GM10248 (cell line): Measurements from ENCODE around the gene ATP6V0A4.

Experiments used
- CTCF ChIA-PET: fragments of 300-600 bp; sonication (Branson Sonifier 250); formaldehyde crosslinking; extraction: SDS; loops from one replicate; lab custom pipeline; 2021; ENCODE audit warnings: antibody characterized with exemption; lab: Yijun Ruan, JAX
- POLR2A ChIA-PET: fragments of 350-650 bp; sonication (Branson Sonifier 250); formaldehyde crosslinking; extraction: SDS; loops from one replicate; lab custom pipeline; 2020; ENCODE audit warnings: antibody characterized with exemption; lab: Yijun Ruan, JAX
- DNase-seq: peaks from one replicate; pipeline ENCODE4 v3.0.0; 2012; ENCODE audit errors: extremely low spot score
- TF ChIP-seq, protein P1 (sequence below): IDR thresholded peaks from 2 replicates; pipeline ENCODE4 v1.5.1; 2012; ENCODE audit warnings: mild to moderate bottlenecking, low read depth; ENCODE audit errors: extremely low read depth, missing control alignments, control extremely low read depth

The ATP6V0A4 gene

DNA sequence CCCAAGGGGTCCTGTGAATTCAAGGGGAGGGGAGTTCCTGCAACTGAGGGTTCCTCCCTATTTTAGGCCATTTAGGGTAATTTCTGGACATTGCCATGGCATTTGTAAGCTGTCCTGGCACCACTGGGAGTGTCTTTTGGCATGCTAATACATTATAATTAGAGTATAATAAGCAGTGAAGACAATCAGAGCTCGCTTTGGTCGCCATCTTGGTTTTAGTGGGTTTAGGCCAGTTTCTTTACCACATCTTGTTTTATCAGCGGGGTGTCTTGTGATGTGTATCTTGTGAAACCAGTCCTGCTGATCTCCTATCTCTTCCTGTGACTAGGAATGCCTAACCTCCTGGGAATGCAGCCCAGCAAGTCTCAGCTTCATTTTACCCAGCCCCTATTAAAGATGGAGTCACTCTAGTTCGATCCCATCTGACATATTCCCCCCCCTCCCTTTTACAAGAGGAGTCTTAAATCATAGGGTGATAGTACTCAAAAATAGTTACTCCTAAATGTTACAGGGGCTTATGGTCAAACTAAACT lies 140.1 kb downstream of the ATP6V0A4 start:
- ChIA-PET CTCF (no interaction called here), POLR2A (no interaction called here)
- no peak for DNase-seq
- TF ChIP-seq, protein P1, sequence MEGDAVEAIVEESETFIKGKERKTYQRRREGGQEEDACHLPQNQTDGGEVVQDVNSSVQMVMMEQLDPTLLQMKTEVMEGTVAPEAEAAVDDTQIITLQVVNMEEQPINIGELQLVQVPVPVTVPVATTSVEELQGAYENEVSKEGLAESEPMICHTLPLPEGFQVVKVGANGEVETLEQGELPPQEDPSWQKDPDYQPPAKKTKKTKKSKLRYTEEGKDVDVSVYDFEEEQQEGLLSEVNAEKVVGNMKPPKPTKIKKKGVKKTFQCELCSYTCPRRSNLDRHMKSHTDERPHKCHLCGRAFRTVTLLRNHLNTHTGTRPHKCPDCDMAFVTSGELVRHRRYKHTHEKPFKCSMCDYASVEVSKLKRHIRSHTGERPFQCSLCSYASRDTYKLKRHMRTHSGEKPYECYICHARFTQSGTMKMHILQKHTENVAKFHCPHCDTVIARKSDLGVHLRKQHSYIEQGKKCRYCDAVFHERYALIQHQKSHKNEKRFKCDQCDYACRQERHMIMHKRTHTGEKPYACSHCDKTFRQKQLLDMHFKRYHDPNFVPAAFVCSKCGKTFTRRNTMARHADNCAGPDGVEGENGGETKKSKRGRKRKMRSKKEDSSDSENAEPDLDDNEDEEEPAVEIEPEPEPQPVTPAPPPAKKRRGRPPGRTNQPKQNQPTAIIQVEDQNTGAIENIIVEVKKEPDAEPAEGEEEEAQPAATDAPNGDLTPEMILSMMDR = no peak

DNA sequence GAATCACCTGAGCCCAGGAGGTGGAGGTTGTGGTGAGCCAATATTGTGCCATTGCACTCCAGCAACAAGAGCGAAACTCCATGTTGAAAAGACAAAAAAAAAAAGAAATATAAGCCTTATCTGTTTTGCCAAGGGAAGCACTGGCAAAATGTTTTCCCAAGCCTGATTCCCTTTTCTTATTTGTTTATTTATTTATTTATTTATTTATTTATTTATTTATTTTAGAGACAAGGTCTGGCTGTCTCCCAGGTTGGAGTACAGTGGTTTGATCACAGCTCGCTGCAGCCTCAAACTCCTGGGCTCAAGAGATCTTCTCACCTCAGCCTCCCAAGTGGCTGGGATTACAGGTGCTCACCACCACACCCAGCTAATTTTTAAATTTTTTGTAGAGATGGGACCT lies 141.0 kb downstream of the ATP6V0A4 start:
- no peak for DNase-seq
- TF ChIP-seq, protein P1 = no peak
- CTCF ChIA-PET = no interaction called here
- POLR2A ChIA-PET = no interaction called here
